Measurements from ENCODE around the gene KLC1. TPM values are rescaled to one million over a fixed set of nuclear protein-coding genes. Genes with fewer than 3 reads are reported as not detected.

Gene KLC1
- total RNA-seq, 1 experiment from 2014 or later = 121 TPM

DNA sequence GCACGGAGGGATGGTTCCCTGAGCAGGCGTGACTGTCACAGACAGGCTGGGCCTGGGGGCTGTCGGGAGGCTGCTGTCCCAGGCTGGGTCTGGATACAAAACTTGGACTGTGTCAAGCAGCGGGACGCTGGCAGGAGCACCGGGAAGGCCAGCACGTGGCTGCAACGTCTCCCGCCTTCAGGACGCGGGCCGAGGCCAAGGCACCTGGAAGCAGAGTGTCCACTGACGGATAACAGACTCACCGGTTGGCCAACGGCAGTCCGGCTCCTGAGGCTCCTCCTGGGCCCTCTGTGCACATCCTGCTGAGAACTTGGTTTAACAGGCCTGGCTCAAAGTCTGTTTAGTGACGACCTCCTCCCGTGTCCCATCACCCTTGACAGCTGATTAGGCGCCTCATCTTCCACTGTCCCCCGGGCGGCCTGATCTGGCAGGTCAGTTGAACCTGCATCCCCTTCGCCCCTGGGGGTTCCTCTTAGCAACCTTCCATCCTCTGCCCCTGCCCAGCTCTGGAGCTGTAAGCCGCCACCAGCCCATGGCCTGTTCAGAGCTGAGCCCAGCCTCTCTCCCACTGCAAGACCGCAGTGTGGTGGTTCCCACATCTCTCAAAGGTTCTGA, 83.7 kb downstream of the KLC1 start:
- Histone ChIP-seq H4K20me1 (ENCODE audit: insufficient read depth) (peaks cover 8% of the 10 kb centered on the region; the same call in 1 of the 2 replicates), H3K27ac (ENCODE audit: low read depth, low read length) (no peak overlapping the region), H2AFZ (ENCODE audit: low read depth, low read length, poor library complexity, severe bottlenecking) (no peak overlapping the region), H3K9me2 (ENCODE audit: insufficient read depth) (no peaks in the 10 kb centered on the region), H3K79me2 (ENCODE audit: insufficient read depth, low read length) (peaks cover 64% of the 10 kb centered on the region), H3K9me3 (ENCODE audit: control insufficient read depth in 1 of 2, insufficient read depth in 1 of 2, low read depth in 1 of 2, low read length in 2 of 2) (no peaks in the 10 kb centered on the region), H3K4me2 (ENCODE audit: low read length) (no peak overlapping the region), H3K4me1 (ENCODE audit: control insufficient read depth in 1 of 2, insufficient read depth in 2 of 2, low read length in 2 of 2) (peaks cover 13 to 24% of the 10 kb centered on the region in 2 experiments), H3K36me3 (ENCODE audit: control insufficient read depth in 1 of 2, insufficient read depth in 2 of 2, low read length in 2 of 2) (peaks cover 7 to 22% of the 10 kb centered on the region in 2 experiments; a peak in 3 of 4 replicates), H3K9ac (ENCODE audit: low read length) (no peak overlapping the region), H3K27me3 (ENCODE audit: insufficient read depth, low read length) (no peaks in the 10 kb centered on the region), H3K4me3 (replicated peaks in 1 of 2; ENCODE audit: low read depth in 1 of 2, low read length in 2 of 2) (no peak overlapping the region)
- ATAC-seq (no peak), DNase-seq (ENCODE audit: low read depth, low spot score) (no peak)
- ChIA-PET POLR2A (no interaction called here), CTCF (no interaction called here), RAD21 (ENCODE audit: low non-redundant PET in 1 of 2, low total read pairs in 2 of 2, uncharacterized antibody in 2 of 2, unreplicated experiment in 2 of 2) (no interaction called here)
- TF ChIP-seq, protein P1, sequence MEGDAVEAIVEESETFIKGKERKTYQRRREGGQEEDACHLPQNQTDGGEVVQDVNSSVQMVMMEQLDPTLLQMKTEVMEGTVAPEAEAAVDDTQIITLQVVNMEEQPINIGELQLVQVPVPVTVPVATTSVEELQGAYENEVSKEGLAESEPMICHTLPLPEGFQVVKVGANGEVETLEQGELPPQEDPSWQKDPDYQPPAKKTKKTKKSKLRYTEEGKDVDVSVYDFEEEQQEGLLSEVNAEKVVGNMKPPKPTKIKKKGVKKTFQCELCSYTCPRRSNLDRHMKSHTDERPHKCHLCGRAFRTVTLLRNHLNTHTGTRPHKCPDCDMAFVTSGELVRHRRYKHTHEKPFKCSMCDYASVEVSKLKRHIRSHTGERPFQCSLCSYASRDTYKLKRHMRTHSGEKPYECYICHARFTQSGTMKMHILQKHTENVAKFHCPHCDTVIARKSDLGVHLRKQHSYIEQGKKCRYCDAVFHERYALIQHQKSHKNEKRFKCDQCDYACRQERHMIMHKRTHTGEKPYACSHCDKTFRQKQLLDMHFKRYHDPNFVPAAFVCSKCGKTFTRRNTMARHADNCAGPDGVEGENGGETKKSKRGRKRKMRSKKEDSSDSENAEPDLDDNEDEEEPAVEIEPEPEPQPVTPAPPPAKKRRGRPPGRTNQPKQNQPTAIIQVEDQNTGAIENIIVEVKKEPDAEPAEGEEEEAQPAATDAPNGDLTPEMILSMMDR (IDR thresholded peaks at IDR 0.05 in 2 of 3, conservative IDR thresholded peaks at IDR 0.05 in 1 of 3; ENCODE audit: borderline replicate concordance in 1 of 3, insufficient read depth in 1 of 3, low read depth in 2 of 3, low read length in 2 of 3) = no peak
- TF ChIP-seq, protein P2, sequence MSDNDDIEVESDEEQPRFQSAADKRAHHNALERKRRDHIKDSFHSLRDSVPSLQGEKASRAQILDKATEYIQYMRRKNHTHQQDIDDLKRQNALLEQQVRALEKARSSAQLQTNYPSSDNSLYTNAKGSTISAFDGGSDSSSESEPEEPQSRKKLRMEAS (IDR thresholded peaks at IDR 0.05) = no peak
- TF ChIP-seq RAD21 (IDR thresholded peaks at IDR 0.05; ENCODE audit: low read depth) = no peak
- BruUV-seq (replicated peaks) = no TSS peak
- intact Hi-C loops (cut with micrococcal nuclease) = no loop called here

DNA sequence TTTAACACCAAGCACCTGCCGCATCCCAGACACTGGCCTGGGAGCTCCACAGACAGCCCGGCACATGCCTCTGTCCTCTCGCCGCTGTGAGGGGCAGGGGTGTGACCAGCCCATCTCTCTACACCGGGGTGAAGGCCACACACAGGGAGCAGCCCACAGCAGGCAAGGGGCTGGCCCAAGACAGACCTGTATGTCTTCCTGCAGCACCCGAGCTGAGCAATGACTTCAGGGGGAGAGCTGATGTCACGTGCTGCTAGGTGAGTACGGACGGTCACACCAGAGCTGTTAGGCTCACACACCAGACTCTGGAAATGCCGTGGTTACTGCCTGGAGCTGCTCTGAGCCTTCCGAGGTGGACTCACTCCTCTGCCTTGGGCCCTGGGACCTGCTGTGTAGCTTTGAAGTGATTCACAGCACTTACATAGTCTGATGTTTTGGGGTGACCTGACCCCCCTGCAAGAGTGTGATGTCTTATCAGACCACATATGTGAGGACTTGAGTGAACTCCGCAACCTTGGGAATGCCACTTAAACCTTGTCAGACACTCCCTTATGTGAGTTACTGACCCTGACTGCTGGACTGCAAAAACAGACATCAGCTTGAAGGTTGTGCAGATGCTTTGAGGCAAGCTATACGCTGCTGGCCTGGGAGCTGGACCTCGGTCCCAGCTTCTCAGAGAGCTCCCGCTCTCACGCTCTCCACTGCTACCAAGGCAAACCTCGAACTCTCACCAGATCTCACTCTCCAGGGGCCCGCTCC, 84.5 kb downstream of the KLC1 start:
- Histone ChIP-seq H3K4me1 (ENCODE audit: control insufficient read depth in 1 of 2, insufficient read depth in 2 of 2, low read length in 2 of 2) (peaks cover 13 to 24% of the 10 kb centered on the region in 2 experiments), H3K9ac (ENCODE audit: low read length) (peak overlapping the region; percentile 98; the same call in 1 of the 2 replicates), H3K9me3 (ENCODE audit: control insufficient read depth in 1 of 2, insufficient read depth in 1 of 2, low read depth in 1 of 2, low read length in 2 of 2) (no peaks in the 10 kb centered on the region), H3K9me2 (ENCODE audit: insufficient read depth) (no peaks in the 10 kb centered on the region), H3K79me2 (ENCODE audit: insufficient read depth, low read length) (peaks cover 72% of the 10 kb centered on the region), H4K20me1 (ENCODE audit: insufficient read depth) (peaks cover 8% of the 10 kb centered on the region; the same call in 1 of the 2 replicates), H3K4me3 (replicated peaks in 1 of 2; ENCODE audit: low read depth in 1 of 2, low read length in 2 of 2) (peak overlapping the region; percentile 58 to 81; a peak in 2 of 4 replicates), H3K27ac (ENCODE audit: low read depth, low read length) (no peak overlapping the region), H3K36me3 (ENCODE audit: control insufficient read depth in 1 of 2, insufficient read depth in 2 of 2, low read length in 2 of 2) (peaks cover 2 to 15% of the 10 kb centered on the region in 2 experiments; a peak in 3 of 4 replicates), H3K27me3 (ENCODE audit: insufficient read depth, low read length) (no peaks in the 10 kb centered on the region), H2AFZ (ENCODE audit: low read depth, low read length, poor library complexity, severe bottlenecking) (no peak overlapping the region), H3K4me2 (ENCODE audit: low read length) (peak overlapping the region; percentile 84)
- CTCF ChIA-PET = no interaction called here
- RAD21 ChIA-PET (ENCODE audit: low non-redundant PET in 1 of 2, low total read pairs in 2 of 2, uncharacterized antibody in 2 of 2, unreplicated experiment in 2 of 2) = no interaction called here
- intact Hi-C loops (cut with micrococcal nuclease) = no loop called here
- BruUV-seq (replicated peaks) = no TSS peak
- POLR2A ChIA-PET = no interaction called here
- ATAC-seq = no peak
- no peak for DNase-seq (ENCODE audit: low read depth, low spot score)
- TF ChIP-seq ZNF274 (IDR thresholded peaks at IDR 0.05; ENCODE audit: low read depth, low read length) (no peak), EGR1 (IDR thresholded peaks at IDR 0.05; ENCODE audit: low read depth) (no peak), SP1 (IDR thresholded peaks at IDR 0.05; ENCODE audit: low read depth) (no peak), ELF1 (IDR thresholded peaks at IDR 0.05; ENCODE audit: borderline replicate concordance, low read depth) (no peak), EZH2phosphoT487 (IDR thresholded peaks at IDR 0.05; ENCODE audit: borderline replicate concordance) (no peak), JUND (IDR thresholded peaks at IDR 0.05) (no peak), SRF (IDR thresholded peaks at IDR 0.05; ENCODE audit: low read depth) (no peak), EZH2 (IDR thresholded peaks at IDR 0.05) (no peak), TCF7L2 (IDR thresholded peaks at IDR 0.05; ENCODE audit: borderline replicate concordance, extremely low read depth, insufficient read depth, insufficient read length) (no peak)
- TF ChIP-seq, protein P3, sequence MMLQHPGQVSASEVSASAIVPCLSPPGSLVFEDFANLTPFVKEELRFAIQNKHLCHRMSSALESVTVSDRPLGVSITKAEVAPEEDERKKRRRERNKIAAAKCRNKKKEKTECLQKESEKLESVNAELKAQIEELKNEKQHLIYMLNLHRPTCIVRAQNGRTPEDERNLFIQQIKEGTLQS (IDR thresholded peaks at IDR 0.05) = no peak
- TF ChIP-seq, protein P1 (IDR thresholded peaks at IDR 0.05 in 2 of 3, conservative IDR thresholded peaks at IDR 0.05 in 1 of 3; ENCODE audit: borderline replicate concordance in 1 of 3, insufficient read depth in 1 of 3, low read depth in 2 of 3, low read length in 2 of 3) = no peak
- TF ChIP-seq, protein P2 (IDR thresholded peaks at IDR 0.05) = no peak

Data from HCT116 (cell line).